NK-92 (cell line): Measurements from ENCODE around the gene DENND1B.

ENCODE experiments used
- DNase-seq: peaks from one replicate; lab custom pipeline; 2025; ENCODE audit not compliant: unreplicated experiment; lab: John Stamatoyannopoulos, UW

Gene DENND1B

GRCh38 chr1:197775282-197776262 is at the start of gene DENND1B:
Gene DENND1B, minus strand, starts transcription at chr1:197775480. Its CDS starts 325 bp downstream, at chr1:197775155.
- peak; percentile 19 for DNase-seq

- DNase-seq = no peak
Measured at GRCh38 chr1:197814306-197814705, 39.0 kb upstream of the DENND1B start.

GRCh38 chr1:197813741-197814140 is 38.5 kb upstream of the DENND1B start:
- DNase-seq = no peak

- DNase-seq = no peak
Measured at GRCh38 chr1:197811769-197812168, 36.5 kb upstream of the DENND1B start.

GRCh38 chr1:197810812-197811211 is 35.5 kb upstream of the DENND1B start:
- DNase-seq = no peak

- no peak for DNase-seq
Measured at GRCh38 chr1:197808880-197809279, 33.6 kb upstream of the DENND1B start.

- DNase-seq = no peak
Measured at GRCh38 chr1:197807739-197808453, 32.6 kb upstream of the DENND1B start.

- DNase-seq = no peak
Measured at GRCh38 chr1:197807216-197807615, 31.9 kb upstream of the DENND1B start.

GRCh38 chr1:197806718-197807117 is 31.4 kb upstream of the DENND1B start:
- DNase-seq = no peak

GRCh38 chr1:197801684-197802083 is 26.4 kb upstream of the DENND1B start:
- no peak for DNase-seq

GRCh38 chr1:197801111-197801482 is 25.8 kb upstream of the DENND1B start:
- no peak for DNase-seq

GRCh38 chr1:197800379-197801110 is 25.3 kb upstream of the DENND1B start:
- no peak for DNase-seq

- no peak for DNase-seq
Measured at GRCh38 chr1:197799271-197799670, 24.0 kb upstream of the DENND1B start.

- DNase-seq = no peak
Measured at GRCh38 chr1:197798492-197798891, 23.2 kb upstream of the DENND1B start.

GRCh38 chr1:197797010-197797409 is 21.7 kb upstream of the DENND1B start:
- no peak for DNase-seq

GRCh38 chr1:197788741-197789739 is 13.8 kb upstream of the DENND1B start:
- no peak for DNase-seq

- no peak for DNase-seq
Measured at GRCh38 chr1:197787623-197788536, 12.6 kb upstream of the DENND1B start.

- no peak for DNase-seq
Measured at GRCh38 chr1:197787056-197787455, 11.8 kb upstream of the DENND1B start.

GRCh38 chr1:197786280-197786679 is 11.0 kb upstream of the DENND1B start:
- DNase-seq = no peak
